Activated naive CD4-positive, alpha-beta T cell treated with anti-CD3 and anti-CD28 coated beads, Interleukin-2, amount 50 U/mL, for 72 hours (primary cell): ENCODE results near the gene SPHK1. TPM values are rescaled to one million over a fixed set of nuclear protein-coding genes. Genes with fewer than 3 reads are reported as not detected.
"Not testable (repeated sequence)": the region's sequence is repeated elsewhere in the genome, so short reads cannot be mapped to it uniquely, and the experiment has no call there.

Experiments used
- ATAC-seq, 2 donors: fragments of 150-1000 bp; cut with Tn5 transposase; 2 replicates each; pipeline ENCODE4 v1.10.0; 2021; ENCODE audit warnings: mild to moderate bottlenecking in 2 of 2, moderate library complexity in 2 of 2
- DNase-seq, 2 donors: peaks; one replicate each; pipeline ENCODE4 v3.0.0; 2021 to 2022; ENCODE audit warnings: low spot score in 2 of 2
- H3K27ac Mint-ChIP-seq, 2 donors: one replicate each; pipeline ENCODE4 v1.8.0; 2022; ENCODE audit warnings: mild to moderate bottlenecking in 2 of 2, mixed read lengths in 2 of 2
- H3K36me3 Mint-ChIP-seq, 2 donors: one replicate each; pipeline ENCODE4 v1.8.0; 2022; ENCODE audit warnings: mixed read lengths in 2 of 2
- H3K9me3 Mint-ChIP-seq, 2 donors: one replicate each; pipeline ENCODE4 v1.8.0; 2022; ENCODE audit warnings: mixed read lengths in 2 of 2
- total RNA-seq, 2 donors: library from RNA; stranded (reverse); gene quantifications; one replicate each; pipeline ENCODE4 v1.2.3, GENCODE V29; 2022

The SPHK1 gene
- total RNA-seq, 2 donors from 2014 or later = 7.1 to 11.9 TPM

DNA sequence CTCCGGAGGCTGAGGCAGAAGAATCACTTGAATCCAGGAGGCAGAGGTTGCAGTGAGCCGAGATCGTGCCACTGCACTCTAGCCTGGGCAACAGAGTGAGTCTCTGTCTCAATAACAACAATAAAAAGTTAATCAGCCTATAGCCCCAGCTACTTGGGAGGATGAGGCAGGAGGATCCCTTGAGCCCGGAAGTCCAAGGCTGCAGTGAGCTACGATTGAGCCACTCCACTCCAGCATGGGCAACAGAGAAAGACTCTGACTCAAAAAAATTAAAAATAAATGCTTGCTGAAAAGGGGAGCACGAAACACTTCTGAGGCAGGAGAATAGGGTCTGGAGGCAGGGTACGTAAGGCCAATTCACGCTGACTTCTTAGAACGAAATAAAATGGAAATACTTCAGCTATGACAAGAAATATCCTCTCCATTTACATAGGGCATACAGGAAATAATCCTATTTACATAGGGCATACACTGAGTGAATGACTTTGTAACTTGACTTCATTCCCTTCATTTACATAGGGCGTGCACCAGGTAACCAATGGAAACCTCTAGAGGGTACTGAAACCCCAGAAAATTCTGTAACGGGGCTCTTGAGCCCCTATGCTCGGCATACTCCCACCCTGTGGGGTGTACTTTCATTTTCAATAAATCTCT is 27.5 kb upstream of the SPHK1 start:
- DNase-seq = no peak
- H3K9me3 Mint-ChIP-seq = no peaks in the 10 kb centered on the region
- peaks cover 0 to 4% of the 10 kb centered on the region in 2 donors for H3K36me3 Mint-ChIP-seq
- ATAC-seq = no peak
- H3K27ac Mint-ChIP-seq = no peak overlapping the region

- Mint-ChIP-seq H3K27ac (no peak overlapping the region), H3K36me3 (peaks cover 0 to 4% of the 10 kb centered on the region in 2 donors), H3K9me3 (no peaks in the 10 kb centered on the region)
- ATAC-seq = no peak
- no peak for DNase-seq
Observed at GRCh38 chr17:76357597-76358158, 26.7 kb upstream of the SPHK1 start.

- DNase-seq = no peak
- H3K27ac Mint-ChIP-seq = peak overlapping the region in 1 of 2 donors; percentile 81
- H3K9me3 Mint-ChIP-seq = no peaks in the 10 kb centered on the region
- ATAC-seq = no peak
- no peaks in the 10 kb centered on the region for H3K36me3 Mint-ChIP-seq
Observed at GRCh38 chr17:76359375-76359774, 25.0 kb upstream of the SPHK1 start.

- ATAC-seq = not testable (repeated sequence)
Observed at GRCh38 chr17:76359776-76360175, 24.6 kb upstream of the SPHK1 start.

DNA sequence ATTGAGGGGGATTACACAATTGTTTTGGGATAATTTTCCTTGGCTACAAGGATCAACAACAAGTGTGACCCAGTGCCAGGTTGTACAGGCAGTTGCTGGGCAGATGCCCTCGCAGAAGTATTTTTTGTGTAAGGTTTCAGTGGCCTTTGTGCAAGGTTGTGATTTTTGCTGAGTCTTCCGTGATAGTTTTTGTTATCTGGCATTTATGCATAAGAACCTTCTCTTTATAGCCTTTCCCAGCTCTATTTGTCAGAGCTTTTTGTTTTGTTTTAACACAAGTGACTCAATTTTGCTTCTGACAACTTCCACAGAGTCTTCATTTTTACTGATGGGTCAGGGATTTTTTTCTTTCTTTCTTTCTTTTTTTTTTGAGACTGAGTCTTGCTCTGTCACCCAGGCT is 23.9 kb upstream of the SPHK1 start:
- no peaks in the 10 kb centered on the region for H3K9me3 Mint-ChIP-seq
- DNase-seq (no peak), ATAC-seq (no peak)
- peak overlapping the region in 1 of 2 donors; percentile 33 for H3K27ac Mint-ChIP-seq
- no peaks in the 10 kb centered on the region for H3K36me3 Mint-ChIP-seq

More at GRCh38 chr17:76359776-76360175, 24.6 kb upstream of the SPHK1 start:
- peak overlapping the region in 1 of 2 donors; percentile 81 for H3K27ac Mint-ChIP-seq
- not testable (repeated sequence) for H3K9me3 Mint-ChIP-seq, H3K36me3 Mint-ChIP-seq, DNase-seq

DNA sequence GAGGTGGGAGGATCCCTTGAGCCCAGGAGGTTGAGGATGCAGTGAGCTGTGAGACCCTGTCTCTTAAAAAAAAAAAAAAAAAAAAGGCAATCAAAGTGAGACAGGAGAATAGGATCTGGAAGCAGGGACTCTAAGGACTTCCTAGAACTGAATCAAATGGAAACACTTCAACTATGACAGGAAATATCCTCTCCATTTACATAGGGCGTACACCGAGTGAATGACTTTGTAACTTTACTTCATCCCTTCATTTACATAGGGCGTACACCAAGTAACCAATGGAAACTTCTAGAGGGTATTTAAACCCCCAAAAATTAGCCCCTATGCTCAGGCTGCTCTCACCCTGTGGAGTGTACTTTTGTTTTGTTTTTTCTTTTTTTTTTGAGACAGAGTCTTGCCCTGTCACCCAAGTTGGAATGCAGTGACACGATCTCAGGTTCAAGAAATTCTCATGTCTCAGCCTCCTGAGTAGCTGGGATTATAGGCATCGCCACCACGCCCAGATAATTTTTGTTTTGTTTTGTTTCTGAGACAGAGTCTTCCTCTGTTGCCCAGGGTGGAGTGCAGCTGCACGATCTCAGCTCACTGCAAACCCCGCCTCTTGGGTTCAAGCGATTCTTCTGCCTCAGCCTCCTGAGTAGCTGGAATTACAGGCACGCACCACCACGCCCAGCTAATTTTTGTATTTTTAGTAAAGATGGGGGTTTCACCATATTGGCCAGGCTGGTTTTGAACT is 21.1 kb upstream of the SPHK1 start:
- Mint-ChIP-seq H3K36me3 (no peaks in the 10 kb centered on the region), H3K27ac (no peak overlapping the region), H3K9me3 (no peaks in the 10 kb centered on the region)
- DNase-seq (no peak), ATAC-seq (no peak)

DNA sequence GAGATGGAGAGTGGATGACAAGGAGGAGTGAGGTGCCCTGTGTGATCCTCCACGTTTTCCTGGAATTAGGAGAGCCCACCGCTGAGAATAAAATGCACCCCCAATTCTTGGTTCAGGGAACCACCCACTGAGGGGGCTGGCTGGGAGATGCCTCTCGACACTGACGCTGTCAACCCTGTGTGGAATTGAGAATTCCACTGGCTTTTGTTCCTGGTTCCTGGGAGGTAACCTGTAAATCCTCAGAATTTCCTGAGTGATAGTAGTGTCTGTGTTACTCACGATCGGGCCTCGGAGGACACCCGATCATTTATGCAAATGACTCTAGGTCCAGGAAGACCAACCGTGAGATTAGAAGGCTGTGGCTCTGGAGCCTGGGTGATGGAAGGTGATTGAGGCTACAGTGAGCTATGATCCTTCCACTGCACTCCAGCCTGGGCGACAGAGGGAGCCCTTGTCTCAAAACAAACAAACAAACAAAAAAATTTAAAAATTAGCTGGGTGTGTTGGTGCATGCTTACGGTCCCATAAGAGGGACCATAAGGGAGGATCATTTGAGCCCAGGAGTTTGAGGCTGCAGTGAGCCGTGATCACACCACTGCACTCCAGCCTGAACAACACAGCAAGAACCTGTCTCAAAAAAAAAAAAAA is 19.0 kb upstream of the SPHK1 start:
- no peaks in the 10 kb centered on the region for H3K36me3 Mint-ChIP-seq
- no peak overlapping the region for H3K27ac Mint-ChIP-seq
- no peak for DNase-seq
- no peaks in the 10 kb centered on the region for H3K9me3 Mint-ChIP-seq
- ATAC-seq = no peak

DNA sequence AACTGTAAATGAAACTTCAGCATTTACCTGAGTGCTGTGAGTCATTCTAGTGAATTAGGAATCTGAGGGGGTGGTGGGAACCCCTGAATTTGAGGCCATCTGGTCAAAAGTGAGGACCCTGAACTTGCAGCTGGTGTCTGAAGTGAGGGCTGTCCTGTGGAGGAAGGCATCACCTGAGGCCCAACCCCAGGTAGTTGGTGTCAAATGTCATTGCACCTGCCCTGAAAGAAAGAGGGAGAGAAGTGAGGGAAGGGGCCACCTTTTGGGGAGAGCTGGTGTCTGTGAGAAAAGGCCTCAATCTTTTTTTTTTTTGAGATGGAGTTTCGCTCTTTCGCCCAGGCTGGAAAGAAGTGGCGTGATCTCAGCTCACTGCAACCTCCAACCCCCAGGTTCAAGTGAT is 18.2 kb upstream of the SPHK1 start:
- no peaks in the 10 kb centered on the region for H3K9me3 Mint-ChIP-seq
- no peak overlapping the region for H3K27ac Mint-ChIP-seq
- H3K36me3 Mint-ChIP-seq = no peaks in the 10 kb centered on the region
- no peak for DNase-seq
- no peak for ATAC-seq

GRCh38 chr17:76367642-76368041 is 16.8 kb upstream of the SPHK1 start:
- no peaks in the 10 kb centered on the region for H3K36me3 Mint-ChIP-seq
- DNase-seq (no peak), ATAC-seq (no peak)
- no peak overlapping the region for H3K27ac Mint-ChIP-seq
- no peaks in the 10 kb centered on the region for H3K9me3 Mint-ChIP-seq

DNA sequence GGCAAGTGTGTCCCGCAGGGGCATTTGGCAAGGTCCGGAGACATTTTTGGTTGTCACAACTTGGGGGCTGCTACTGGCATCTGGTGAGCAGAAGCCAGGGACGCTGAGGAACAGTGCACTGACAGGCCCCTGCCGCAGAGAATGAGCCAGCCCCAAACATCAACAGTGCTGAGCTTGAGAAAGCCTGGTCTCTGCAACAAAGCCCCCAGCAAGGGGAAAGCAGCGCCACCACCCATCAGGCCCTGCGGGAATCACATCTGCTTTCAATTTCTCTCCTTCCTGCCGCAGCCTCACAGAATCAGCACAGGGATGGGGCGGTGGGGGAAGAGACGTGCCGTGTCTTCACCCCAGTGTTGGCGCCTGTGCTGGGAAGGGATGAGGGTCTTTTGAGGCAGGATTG is 15.9 kb upstream of the SPHK1 start:
- ATAC-seq (no peak), DNase-seq (no peak)
- Mint-ChIP-seq H3K9me3 (no peaks in the 10 kb centered on the region), H3K36me3 (no peaks in the 10 kb centered on the region), H3K27ac (no peak overlapping the region)

GRCh38 chr17:76369379-76369778 is 15.0 kb upstream of the SPHK1 start:
- ATAC-seq = no peak
- Mint-ChIP-seq H3K9me3 (no peaks in the 10 kb centered on the region), H3K27ac (no peak overlapping the region), H3K36me3 (no peaks in the 10 kb centered on the region)
- DNase-seq = no peak

DNA sequence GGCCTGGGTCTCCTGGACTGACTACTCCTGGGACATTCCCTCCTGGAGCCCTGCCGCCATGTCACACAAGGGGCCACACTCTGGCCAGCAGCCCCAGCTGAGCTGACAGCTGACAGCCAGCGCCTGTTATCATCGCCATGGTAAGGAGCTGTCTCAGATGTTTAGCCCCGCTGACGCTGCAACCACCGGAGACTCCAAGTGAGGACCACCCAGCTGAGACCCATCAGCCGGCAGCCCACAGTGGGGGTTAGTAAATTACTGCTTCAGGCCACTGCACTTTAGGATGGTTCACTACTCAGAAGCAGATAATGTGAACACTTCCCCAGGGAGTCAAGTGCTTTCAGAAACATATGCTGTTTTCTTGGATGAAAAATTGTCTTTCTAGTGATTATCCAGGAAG is 14.6 kb upstream of the SPHK1 start:
- Mint-ChIP-seq H3K36me3 (no peaks in the 10 kb centered on the region), H3K27ac (no peak overlapping the region), H3K9me3 (no peaks in the 10 kb centered on the region)
- ATAC-seq = no peak
- no peak for DNase-seq

- Mint-ChIP-seq H3K36me3 (no peaks in the 10 kb centered on the region), H3K9me3 (no peaks in the 10 kb centered on the region), H3K27ac (no peak overlapping the region)
- DNase-seq (no peak), ATAC-seq (peak in 1 of 2 donors; percentile 46)
Observed at GRCh38 chr17:76370261-76370993, 14.0 kb upstream of the SPHK1 start.

DNA sequence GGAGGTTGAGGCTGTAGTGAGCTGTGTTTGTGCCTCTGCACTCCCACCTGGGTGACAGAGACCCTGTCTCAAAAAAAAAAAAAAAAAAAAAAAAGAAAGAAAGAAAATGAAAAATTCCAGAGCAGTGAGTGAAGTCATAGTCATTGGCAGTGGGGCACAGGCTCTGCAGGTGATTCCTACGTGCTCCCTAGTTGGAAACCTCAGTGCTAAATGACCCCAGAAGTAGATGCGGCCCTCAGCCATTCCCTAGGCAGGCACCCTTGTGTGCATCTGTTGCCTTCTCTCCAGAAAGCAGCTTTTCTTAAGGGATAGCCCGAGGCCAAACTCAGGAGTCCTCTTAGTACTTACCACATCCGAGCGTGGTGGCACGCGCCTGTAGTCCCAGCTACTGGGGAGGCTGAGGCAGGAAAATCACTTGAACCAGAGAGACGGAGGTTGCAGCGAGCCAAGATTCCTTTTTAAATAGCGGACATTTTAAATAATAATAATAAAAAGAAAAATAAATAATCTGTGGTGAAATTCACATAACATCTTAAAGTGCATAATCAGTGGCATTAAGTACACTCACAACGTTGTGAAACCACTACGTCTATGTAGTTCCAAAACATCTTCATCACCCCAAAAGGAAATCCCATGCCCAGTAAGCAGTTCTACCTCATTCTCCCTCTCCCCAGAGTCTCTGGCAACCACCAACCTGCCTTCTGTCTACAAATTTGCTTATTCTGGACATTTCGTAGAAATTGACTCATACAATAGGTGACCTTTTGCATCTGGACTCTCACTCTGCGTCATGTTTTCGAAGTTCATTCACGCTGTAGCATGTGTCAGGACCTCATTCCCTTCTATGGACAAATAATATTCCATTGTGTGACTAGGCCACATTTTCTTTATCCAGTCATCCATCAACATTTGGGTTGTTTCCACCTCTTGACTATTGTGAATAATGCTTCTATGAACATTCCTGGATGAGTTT is 12.5 kb upstream of the SPHK1 start:
- ATAC-seq (peak in 1 of 2 donors; percentile 79), DNase-seq (no peak)
- Mint-ChIP-seq H3K36me3 (no peaks in the 10 kb centered on the region), H3K27ac (no peak overlapping the region), H3K9me3 (no peaks in the 10 kb centered on the region)

DNA sequence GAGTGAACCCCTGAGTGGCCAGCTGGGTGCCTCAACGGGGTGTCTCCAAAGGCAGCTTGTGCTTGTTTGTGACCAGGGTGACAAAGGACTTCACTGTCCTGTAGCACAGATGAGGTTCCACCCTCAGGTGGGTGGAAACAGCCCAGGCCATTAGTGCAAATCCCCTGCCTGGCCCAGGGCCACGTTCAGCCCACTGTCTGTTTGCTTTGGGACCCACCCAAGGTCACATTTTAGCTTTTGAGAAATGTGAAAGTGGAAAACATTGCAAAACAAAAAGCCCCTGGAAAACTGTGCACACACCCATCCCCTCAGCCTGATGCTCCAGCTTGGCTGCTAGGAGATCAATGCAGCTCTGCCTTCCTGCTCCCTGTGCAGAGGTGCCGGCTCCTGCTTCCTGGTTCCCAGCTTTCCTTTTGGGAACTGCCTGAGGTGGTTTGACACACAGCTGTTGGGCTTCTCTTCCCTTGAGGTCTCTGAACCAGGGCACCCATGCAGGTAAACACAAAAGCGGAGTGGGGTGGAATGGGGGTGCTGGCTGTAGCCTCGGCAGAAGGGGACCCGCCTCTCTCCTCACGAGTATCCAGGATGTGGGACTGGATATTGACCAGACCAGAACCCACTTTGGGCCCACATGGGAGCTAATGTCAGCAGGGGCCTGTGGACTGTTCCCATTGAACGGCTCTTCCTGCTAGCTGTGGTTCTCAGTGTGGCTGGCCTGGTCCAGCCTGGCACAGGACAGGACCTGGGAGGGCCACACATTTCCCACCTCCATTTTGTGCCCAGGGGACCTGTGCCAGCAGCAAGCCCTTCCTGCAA is 7.9 kb upstream of the SPHK1 start:
- Mint-ChIP-seq H3K9me3 (no peaks in the 10 kb centered on the region), H3K36me3 (no peaks in the 10 kb centered on the region), H3K27ac (no peak overlapping the region)
- ATAC-seq = no peak
- no peak for DNase-seq
